Activated CD4-positive, alpha-beta T cell treated with anti-CD3 and anti-CD28 coated beads, Interleukin-2, amount 50 U/mL, for 16 hours (primary cell): Measurements from ENCODE around the gene CTXN1.
A peak's percentile ranks its signal among the peaks of the same experiment; 100 is the strongest.
"Not testable (repeated sequence)": the region's sequence is repeated elsewhere in the genome, so short reads cannot be mapped to it uniquely, and the experiment has no call there.

Experiments
- DNase-seq: peaks from one replicate; pipeline ENCODE4 v3.0.0-alpha.2; 2020

Gene CTXN1

DNA sequence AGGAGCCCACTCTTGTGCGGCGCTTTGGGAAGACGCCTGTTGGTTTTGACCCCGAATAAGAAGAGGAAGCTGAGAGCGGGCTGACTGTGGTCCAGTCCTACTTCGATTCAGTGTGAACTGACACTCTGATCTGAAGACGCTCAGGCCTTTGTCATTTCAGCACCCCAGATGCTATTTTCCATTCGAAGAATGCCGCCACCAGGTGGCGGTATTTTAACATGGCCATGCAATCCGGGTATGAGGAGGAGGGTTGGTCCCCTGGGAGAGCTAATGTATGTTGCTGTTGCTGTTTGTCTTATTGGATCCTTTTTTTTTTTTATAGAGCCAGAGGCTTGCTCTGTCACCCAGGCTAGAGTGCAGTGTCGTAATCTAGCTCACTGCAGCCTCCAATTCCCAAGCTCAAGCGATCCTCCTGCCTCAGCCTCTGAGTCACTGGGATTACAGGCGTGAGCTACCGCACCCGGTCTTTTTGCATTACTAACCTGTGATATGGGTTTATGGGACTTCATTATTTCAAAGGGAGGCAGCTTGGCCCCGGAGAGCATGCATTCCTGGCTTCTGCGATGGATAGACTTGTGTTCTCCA is 18.3 kb upstream of the CTXN1 start:
- peak; percentile 89 for DNase-seq

DNA sequence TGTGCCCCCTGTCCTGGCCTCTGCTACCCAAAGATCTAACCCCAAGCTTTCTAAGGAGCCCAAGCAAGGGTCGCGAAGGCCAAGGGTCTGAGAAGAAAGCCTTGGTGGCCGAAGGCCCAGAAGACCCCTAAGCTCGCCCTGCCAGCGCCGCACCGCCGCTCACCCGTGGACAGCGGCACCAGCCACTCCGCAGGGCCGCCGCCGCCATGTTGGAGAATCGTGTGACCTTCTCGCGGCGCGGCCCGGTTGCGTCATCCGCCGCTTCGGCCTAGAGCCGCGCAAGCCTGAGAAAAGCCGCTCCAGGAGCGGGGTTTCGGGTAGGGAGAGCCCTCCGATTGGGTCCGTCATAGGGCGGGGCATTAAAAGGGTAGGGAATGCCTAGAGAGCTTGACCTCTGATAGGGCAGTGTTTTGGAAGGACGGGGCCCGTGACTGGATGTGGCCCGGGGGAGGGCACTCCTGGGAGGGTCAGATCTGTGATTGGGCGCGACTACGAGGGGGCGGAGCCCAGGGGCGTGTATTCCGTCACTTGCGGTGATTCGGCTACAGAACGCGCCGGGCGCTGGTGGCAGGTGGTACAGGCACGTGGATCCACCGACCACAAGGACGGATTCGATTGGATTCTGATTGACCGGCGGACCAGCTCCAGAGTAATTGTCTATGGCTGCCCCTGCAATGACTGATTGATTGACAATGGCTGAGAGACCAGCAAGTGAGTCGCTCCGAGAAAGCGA is 17.7 kb upstream of the CTXN1 start, which contains the start of gene TIMM44:
Gene TIMM44 (minus strand): TSS at position 223 of the 733 bp plus-strand sequence. CDS start 15 bp downstream, at position 208.
- peak; percentile 100 for DNase-seq

DNA sequence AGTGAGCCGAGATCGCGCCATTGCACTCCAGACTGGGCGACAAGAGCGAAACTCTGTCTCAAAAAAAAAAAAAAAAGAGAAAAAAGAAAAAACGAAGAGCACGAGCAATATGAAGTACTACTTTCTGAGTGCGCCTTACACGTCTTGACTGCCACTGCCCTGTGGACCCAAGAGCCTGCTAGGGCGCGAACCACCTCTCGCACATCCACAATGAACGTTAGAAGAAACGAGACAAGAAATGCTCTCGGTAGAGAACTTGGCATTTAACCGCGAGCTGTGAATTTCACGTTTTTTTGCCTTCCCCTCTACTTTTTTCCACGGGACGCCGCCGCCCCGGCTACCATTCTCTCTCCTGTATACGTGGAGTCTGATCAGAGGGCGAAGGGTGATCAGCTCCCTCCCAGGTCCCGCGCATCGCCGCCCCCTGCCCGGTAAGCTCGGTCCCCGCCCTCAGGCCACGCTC is 17.1 kb upstream of the CTXN1 start:
- no peak for DNase-seq

DNA sequence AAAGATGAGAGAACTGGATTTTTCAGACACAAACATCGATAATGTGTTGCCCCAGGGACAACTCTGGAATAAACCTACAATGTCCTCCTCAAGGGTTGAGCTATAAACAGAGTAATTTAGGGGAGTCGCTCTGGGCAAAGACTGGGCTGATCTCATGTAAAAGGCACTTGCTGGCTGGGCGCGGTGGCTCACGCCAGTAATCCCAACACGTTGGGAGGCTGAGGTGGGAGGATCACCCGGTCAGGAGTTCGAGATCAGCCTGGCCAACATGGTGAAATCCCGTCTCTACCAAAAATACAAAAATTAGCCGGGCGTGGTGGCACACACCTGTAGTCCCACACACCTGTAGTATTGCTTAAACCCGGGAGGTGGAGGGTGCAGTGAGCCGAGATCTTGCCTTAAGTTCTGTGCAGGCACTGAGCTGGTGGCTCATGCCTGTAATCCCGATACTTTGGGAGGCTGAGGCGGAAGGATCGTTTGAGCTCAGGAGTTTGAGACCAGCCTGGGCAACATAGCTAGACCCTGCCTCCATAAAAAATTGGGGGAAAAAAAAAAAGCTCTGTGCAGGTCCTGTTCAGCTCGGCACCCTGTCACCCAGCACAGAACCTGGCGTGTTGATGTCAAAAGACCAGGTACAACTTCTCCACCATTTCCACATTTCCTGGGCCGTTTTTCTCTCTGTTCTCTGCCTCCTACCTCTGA is 16.1 kb upstream of the CTXN1 start:
- no peak for DNase-seq

DNA sequence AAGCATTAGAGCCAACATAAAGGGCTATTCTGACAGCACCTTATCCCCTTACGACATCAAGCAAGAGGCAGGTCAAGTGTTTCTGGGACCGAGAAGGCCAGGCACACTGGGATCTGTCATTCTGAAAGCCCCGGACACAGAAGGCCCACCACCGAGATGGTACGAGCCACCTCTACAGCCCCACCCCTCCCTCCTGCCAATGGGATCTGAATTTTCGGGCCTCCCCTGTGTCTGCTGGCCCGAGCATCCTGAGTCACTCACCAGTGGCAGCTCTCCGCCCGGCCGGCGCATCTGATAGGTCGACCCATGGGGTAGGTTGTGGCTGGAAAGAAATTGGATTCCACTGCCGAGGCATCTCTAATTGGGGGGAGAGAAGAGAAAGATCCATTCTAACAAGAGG is 14.9 kb upstream of the CTXN1 start:
- no peak for DNase-seq

DNA sequence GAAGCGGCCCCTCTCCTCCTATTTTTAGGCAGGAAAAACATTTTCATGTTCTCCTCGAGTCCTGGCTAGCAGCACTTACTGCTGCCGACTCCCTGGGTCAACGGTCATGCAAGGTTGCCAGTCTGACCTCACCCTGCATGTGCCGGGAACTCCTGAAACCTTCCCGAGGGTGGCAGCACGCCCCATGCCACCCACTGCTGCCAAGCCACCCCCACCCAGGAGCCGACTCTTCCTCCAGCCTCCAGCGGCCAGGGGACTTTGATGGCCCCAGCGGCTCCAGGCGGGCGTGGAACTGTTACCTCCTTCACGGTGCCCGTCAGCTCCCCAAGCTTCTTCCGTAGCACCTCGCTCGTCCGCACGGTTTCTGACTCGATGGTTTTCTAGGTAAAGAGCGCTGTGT is 8.8 kb upstream of the CTXN1 start:
- no peak for DNase-seq

DNA sequence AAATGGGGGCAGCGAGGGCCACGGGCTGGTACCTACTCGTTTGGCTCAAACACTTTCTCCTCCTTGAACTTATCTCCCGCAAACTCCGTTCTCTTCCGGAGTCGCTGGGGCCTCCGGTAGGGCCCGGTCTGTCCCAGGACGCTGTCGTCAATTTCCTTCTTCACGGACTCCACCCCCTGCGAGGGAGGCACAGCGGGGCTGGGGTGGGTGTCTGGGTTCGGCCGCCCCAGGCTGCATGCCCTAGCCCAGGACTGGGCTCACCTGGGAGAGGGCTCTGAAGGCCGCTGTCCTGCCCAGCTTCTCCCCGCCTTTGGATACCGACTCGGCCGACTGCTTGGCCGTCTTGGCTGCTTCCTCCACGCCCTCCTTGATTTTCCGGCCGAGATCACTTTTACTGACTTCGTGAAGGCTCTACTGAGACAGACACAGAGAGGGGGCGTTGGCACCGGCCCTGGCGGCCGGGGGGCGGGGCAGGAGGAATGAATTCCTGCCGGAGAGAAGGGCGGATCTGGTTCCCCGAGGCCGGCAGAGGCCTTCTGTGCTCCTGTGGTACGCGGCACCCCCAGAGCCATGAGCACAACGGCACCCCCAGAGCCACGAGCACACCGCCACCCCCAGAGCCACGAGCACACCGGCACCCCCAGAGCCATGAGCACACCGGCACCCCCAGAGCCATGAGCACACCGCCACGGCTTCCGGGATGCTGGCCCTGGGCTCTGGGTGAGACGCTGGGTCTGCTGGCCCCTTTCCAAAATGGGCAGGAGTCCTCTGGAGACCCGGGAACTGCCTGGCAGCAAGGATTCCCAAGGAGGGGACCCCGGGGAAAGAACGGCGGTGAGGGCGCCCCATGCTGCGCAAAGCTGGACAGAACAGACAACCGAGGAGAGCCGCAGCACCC is 8.1 kb upstream of the CTXN1 start:
- no peak for DNase-seq

DNA sequence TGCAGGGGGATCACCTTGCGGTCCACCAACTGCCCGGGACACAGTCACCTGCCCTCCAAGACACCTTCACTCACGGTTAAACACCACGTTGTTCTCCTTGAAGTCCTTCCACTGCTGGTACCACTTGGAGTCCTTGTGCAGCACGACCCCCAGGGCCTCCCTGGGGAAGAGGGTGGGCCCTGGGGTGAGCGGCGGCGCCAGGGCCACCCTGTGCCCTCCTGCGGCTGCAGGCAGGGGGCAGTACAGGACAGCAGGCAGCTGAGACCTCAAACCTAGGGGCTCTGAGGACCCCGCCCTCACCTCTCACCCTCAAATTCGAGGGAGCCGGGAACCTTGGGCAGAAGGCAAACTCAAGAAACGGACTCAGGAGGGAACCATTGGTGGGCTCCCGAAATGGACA is 7.5 kb upstream of the CTXN1 start:
- no peak for DNase-seq

DNA sequence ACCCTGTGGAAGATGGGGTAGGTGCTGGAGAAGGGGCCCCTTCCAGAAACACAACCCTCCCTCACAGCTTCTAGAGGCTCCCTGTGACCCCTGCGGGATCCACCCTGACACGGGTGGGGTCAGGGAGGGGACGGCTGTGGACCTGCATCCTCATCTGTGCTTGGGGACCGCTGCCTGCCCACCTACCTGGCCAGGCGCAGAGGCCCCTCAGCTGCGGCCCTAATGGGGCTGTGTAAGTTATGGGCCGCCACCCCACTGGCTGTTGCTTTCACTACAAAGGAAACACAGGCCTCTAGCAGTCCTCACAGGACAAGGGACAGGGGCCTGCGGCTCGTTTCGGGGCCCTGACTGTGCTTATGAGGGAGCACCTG is 7.0 kb upstream of the CTXN1 start:
- no peak for DNase-seq

DNA sequence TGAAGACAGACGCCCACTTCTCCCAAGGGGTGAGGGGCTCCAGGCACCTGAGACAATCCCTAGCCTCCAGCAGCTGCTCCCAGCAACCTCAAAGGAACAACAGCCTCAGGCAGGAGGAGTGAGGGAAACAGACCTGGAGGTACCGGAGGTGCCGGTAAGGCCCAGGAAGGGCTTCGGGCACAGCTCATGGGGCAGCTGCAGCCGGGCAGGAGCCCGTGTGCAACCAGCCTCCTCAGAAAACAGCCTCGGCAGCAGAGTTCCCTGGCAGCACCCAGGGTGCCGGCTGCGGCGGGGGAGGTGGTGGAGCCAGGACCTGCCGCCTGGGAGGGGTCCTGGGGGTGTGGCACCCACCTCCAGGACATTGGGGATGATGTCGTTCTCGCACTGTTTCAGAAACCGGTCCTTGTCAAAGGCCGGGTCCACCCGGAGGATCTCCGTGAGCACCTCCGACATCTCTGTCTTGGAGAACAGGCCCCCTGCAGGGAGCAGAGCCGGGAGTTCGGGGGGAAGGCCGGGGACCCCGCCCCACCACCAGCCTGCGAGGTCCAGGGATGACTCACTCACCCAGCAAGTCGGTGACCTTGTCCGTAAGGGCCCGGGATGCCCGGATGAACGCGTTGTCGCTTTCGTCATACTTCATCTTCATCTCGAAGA is 6.5 kb upstream of the CTXN1 start:
- DNase-seq: no peak

DNA sequence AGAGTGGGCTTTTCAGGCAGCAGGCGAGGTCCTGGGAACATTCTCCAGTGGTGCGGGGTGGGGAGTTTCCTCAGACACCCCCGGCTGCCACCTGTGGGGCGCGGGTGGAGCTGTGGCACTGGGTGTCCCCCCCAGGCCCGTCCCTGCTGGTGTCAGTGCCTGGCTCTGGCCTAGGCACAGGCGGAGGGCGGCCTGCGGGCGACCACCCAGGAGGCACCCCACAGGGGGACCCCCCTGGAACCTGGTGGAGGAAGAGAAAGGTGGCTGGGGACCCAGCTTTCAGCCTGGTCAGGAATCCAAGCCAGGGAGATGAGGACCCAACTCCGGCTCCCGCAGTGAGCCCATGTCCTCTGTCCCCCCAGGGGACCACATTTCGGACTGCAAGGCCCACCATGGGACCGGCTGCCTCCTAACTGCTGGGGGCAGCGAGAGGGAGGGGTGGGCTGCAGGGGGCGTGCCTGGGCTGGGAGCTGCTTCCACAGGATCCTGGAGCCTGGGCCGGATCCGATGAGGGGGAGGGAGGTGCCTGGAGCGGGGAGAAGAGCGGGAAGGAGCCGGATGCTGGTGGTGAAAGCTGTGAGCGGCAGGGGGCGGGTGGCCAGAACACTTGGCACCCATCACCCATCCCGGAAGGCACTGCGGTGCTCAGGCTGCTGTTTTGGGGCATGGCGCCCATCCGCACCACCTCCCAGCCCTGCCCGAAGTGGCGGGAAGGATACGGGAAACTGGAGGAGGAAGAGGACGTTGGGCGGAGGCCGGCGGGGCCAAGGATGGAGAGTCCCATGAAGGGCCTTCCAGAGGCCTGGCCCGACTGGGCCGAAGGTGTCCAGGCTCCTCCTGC is 5.5 kb upstream of the CTXN1 start:
- no peak for DNase-seq

DNA sequence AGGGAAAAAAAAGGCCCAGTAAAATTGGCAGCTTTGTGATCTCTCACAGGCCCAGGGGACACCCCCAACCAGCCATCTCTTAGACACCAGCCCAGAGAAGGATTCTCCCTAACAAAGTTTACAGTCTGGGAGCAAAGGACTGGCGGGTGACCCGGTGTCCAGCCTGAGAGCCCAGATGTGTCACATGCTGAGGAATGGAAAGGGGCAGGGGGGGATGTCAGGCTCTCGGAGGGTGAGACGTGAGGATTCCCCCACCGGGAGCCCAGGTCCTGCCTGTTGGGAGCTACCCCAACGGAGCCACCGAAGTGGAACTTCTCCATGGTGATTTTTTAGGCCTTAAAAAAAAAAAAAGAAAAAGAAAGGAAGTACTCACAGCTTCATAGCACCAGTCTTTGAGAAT is 4.8 kb upstream of the CTXN1 start:
- DNase-seq: no peak

DNA sequence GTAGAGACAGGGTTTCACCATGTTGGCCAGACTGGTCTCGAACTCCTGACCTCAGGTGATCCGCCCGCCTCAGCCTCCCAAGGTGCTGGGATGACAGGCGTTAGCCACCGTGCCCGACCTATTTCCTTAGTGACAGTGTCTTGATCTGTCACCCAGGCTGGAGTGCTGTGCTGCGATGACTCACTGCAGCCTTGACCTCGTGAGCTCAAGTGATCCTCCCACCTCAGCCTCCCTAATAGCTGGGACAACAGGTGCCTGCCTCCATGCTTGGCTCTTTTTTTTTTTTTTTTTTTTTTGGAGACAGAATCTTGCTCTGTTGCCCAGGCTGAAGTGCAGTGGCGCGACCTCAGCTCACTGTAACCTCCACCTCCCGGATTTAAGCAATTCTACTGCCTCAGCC is 4.1 kb upstream of the CTXN1 start:
- DNase-seq: not testable (repeated sequence)

DNA sequence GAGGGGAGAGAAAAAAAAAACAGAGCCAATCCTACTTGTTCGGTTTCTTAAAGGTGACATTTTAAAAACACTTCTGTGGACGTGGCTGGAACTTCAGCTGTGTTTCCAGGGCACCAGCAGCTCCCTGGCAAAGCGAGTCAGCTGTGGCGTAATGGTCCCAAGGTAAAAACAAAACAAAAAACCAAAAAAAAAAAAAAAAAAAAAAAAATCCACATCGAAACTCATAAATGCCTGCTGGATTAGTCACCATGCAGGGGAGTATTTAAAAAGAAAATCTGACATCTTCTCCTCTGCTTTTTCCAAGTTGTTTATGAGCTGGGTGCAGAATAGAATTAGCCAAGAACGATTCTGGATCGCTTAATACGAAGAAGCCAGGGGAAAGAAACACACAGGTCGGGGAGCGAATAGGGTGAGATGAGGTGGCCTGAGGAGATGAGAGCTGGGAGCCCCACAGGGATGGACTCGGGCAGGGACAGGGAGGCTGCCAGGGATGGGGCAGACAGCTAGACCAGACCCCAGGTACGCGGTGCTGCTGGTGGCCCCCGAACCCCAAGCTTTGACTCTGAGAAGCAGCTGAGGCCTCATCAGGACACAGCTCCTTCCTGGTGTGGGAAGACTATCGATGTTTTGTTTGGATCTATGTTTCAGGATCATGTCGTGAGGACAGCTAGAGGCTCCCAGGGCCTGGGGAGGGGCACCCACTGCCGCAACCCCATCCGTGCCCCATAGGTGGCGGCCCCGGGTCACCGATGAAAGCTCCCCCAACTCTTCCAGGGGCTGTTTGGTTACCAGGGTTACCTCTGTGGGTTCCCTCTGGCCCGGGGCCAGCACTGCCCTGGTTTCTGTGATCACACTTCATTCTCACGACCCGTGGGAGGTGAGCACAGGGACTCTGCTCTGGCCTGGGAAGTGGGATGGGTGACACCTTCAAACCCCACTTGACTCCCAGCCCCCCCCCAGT is 3.1 kb upstream of the CTXN1 start:
- peak; percentile 54 for DNase-seq

DNA sequence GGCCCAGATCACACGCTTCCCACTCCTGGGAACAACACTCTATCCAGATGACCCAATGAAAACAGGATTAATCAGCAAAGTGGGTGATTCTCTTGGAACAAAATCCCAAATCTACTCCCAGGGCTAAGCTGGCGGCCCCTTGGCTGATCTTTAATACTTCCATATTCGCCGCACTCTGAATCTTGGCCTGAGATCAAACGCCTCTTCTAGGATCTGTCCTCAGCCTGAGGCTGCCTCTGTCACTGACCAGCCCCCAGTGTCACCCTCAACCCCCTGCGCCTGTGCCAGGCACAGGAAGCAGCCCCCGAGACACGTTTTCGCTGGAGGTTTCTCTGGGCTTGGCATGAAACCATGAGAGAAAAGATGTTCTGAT is 2.4 kb upstream of the CTXN1 start:
- DNase-seq: no peak

DNA sequence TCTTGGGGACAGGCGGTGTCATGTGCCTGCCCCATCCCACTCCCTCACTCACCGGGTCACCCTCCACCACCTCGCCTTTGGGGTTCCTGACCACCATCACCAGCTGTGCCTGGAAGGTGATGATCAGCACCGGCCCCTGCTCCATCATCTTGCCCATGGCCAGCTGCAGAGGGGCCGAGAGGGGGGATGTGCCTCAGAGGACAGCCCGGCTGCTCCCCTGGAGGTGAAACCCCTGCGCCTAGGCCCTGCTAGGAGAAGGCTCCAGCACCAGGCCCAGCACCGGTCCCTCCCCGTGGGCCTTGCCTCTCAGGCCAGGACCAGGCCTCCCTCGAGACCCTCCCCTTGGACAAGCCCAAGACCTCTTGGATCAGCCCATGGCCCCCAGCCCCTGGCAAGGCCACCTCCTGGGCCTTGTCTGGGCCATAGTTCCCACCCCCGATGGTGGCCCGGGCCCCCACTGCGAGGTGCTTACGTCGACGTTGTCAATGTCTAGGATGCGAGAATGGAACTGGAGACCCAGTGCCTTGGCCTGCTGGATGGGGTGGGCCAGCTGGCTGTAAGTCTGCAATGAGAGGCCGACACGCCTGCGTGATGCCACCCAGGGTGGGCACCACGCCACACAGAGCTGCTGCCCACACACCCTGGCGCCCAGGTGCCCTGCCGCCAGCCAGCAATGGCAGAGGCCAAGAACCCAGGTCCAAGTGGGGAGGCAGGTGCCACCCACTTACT is 1.8 kb upstream of the CTXN1 start:
- no peak for DNase-seq

DNA sequence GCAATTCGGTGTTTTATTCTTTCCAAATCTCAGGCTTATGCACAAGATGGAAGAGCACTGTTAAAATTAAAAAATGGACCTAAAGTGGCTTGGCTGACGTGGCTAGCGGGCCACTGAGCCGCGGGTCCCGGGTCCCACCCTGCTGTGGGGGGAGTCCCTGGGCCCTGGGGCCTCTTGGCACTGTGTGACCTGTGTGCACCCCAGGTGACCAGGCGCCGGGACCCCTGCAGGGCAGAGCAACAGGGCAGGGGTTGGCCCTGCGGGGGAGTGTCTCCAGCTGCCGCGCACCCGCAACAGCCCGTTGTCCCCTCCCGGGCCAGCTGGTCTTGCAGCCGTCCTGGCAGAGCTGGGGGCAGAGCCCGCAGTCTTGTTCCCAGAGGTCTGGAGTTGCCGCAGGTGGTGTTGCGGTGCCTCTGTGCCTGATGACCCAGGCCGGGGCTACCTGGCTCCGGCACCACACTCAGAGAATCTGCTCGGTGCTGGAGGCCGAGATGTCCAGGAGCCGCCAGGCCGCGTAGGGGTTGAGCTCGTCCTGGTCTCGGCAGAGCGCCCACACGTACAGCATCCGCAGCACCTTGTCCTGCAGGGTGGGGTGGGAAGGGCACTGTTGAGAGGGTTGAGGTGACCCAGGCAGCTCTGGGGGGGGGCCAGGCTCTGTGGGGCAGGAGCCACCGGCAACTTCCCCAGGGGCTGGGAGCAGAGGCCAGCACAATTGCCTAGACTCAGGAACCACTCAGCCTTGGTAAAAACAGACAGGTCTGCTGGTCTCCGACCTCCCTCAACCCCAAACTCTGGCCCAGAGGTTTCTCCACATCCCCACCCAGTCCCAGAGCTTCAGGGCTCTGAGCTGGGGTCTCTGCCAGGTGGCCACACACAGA is 1.0 kb upstream of the CTXN1 start:
- no peak for DNase-seq

DNA sequence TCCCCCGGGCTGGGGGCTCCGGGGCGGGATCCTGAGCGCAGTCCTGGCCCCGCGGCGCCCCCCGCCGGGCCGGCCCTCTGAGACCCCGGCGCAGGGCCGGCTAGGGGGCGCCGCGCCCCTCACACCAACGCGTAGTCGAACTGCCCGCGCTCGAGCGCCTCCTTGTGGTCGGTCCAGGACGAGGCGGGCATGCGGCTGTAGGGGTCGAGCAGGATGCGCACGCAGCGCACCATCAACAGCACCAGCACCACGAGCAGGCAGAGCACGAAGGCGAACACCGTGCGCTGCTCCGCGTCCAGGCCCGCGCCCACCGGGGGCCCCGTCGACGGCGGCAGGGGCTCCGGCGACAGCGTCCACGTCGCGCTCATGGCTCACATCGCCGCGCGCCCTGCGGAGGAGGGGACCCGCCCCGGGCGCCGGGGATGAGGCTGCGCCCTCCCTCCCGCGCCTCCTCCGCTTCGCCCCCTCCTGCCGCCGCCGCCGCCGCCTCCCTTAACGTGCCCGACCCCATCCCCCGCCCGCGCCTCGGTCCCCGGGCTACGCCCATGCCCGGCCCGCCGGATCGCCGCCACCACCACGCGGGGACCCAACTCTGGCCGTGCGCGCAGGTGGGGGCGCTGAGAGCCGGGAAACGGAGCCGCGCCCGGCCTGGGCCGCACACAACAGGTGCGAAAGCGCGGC is 624 bp downstream of the CTXN1 start:
- peak; percentile 81 for DNase-seq
